ENCODE results near the gene PDE8B.
"Not testable (repeated sequence)": the region's sequence is repeated elsewhere in the genome, so short reads cannot be mapped to it uniquely, and the experiment has no call there.

PDE8B gene

GRCh38 chr5:77449277-77449676 is 238.8 kb downstream of the PDE8B start:
- DNase-seq (ENCODE audit: low spot score) = no peak

- no peak for DNase-seq (ENCODE audit: low spot score)
Observed at GRCh38 chr5:77449981-77450380, 239.5 kb downstream of the PDE8B start.

DNA sequence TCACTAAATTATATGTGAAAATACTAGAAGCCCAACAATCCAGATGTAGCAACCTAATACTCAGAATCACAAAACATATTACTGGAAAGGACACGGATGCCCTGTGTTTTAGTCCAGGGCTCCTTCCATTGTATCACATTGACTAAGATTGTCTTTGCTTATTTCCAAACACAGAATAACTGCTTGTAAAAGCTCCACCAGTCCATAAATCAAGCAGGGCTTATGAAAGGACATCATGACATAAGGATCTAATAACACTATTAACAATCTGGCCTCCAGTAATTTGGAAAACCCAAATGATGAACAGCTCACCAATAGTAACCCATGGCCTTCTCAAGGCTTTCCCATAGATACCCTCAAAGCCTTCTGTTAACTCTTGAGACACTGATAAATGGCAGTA is 241.9 kb downstream of the PDE8B start:
- DNase-seq (ENCODE audit: low spot score) = no peak

GRCh38 chr5:77454123-77454522 is 243.6 kb downstream of the PDE8B start:
- DNase-seq (ENCODE audit: low spot score) = no peak

GRCh38 chr5:77461287-77461686 is 250.8 kb downstream of the PDE8B start:
- no peak for DNase-seq (ENCODE audit: low spot score)

DNA sequence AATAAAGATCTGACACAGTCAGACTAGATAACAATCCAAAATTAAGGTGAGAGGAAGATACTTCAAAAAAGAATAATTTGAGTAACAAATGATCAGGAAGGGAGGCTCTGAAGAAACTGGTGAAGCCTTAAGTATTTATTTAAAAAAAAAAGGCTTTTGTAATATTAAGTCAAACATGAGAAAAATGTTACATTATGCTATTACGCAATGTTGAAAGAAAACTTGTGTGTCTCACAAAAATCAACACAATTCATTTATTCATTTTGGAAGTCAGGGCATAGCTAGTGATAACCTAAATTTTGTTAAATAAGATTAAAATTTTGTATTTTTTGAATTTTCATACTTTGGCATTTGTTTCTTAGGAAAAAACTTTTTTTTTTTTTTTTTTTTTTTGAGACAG is 253.4 kb downstream of the PDE8B start:
- DNase-seq (ENCODE audit: low spot score) = no peak

GRCh38 chr5:77468875-77469274 is 258.4 kb downstream of the PDE8B start:
- not testable (repeated sequence) for DNase-seq (ENCODE audit: low spot score)

DNA sequence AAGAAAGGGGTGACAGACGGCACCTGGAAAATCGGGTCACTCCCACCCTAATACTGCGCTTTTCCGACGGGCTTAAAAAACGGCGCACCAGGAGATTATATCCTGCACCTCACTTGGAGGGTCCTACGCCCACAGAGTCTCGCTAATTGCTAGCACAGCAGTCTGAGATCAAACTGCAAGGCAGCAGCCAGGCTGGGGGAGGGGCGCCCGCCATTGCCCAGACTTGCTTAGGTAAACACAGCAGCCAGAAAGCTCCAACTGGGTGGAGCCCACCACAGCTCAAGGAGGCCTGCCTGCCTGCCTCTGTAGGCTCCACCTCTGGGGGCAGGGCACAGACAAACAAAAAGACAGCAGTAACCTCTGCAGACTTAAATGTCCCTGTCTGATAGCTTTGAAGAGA is 264.6 kb downstream of the PDE8B start:
- DNase-seq (ENCODE audit: low spot score) = not testable (repeated sequence)
